Mesendoderm (in vitro differentiated cells): ENCODE measurements around the gene CDC42SE2.

Source experiments
- DNase-seq: peaks from one replicate; pipeline ENCODE4 v3.0.0; 2013
- H2AK5ac ChIP-seq: 2 replicates; pipeline ENCODE4 v1.6.1; 2013; ENCODE audit warnings: low read length, inconsistent platforms
- H2BK120ac ChIP-seq: 2 replicates; pipeline ENCODE4 v1.6.1; 2013; ENCODE audit warnings: low read depth, mild to moderate bottlenecking, low read length, moderate library complexity, mixed read lengths
- H2BK15ac ChIP-seq: replicated peaks from 2 replicates; pipeline ENCODE4 v1.6.1; 2013; ENCODE audit warnings: low read depth, mild to moderate bottlenecking, moderate library complexity
- H2BK5ac ChIP-seq: 2 replicates; pipeline ENCODE4 v1.6.1; 2013; ENCODE audit warnings: low read length, inconsistent platforms
- H3K18ac ChIP-seq: 2 replicates; pipeline ENCODE4 v1.6.1; 2013; ENCODE audit warnings: mild to moderate bottlenecking, low read length, mixed read lengths
- H3K23ac ChIP-seq: one replicate; pipeline ENCODE4 v1.6.1; 2013; ENCODE audit warnings: low read length
- H3K27ac ChIP-seq: 2 replicates; pipeline ENCODE4 v1.5.1; 2013; ENCODE audit warnings: low read depth, mild to moderate bottlenecking, inconsistent platforms, low read length, moderate library complexity
- H3K27me3 ChIP-seq: 2 replicates; pipeline ENCODE4 v1.6.1; 2013; ENCODE audit warnings: low read length, control low read depth, mild to moderate bottlenecking, inconsistent platforms; ENCODE audit not compliant: insufficient read depth, poor library complexity
- H3K36me3 ChIP-seq: 2 replicates; pipeline ENCODE4 v1.6.1; 2013; ENCODE audit warnings: low read length, inconsistent platforms; ENCODE audit not compliant: control insufficient read depth, insufficient read depth
- H3K4ac ChIP-seq: one replicate; pipeline ENCODE4 v1.6.1; 2013; ENCODE audit warnings: low read depth, mild to moderate bottlenecking, low read length, moderate library complexity
- H3K4me1 ChIP-seq: 2 replicates; pipeline ENCODE4 v1.6.1; 2013; ENCODE audit warnings: low read depth, low read length, inconsistent platforms; ENCODE audit not compliant: control insufficient read depth
- H3K4me2 ChIP-seq: 2 replicates; pipeline ENCODE4 v1.6.1; 2013; ENCODE audit warnings: low read length
- H3K4me3 ChIP-seq: 2 replicates; pipeline ENCODE4 v1.5.1; 2013; ENCODE audit warnings: mild to moderate bottlenecking, low read length
- H3K56ac ChIP-seq: one replicate; pipeline ENCODE4 v1.6.1; 2013; ENCODE audit warnings: low read length
- H3K79me1 ChIP-seq: 2 replicates; pipeline ENCODE4 v1.6.1; 2013; ENCODE audit warnings: low read length, inconsistent platforms
- H3K79me2 ChIP-seq: 2 replicates; pipeline ENCODE4 v1.6.1; 2013; ENCODE audit warnings: mild to moderate bottlenecking, low read length; ENCODE audit not compliant: control insufficient read depth, insufficient read depth
- H3K9ac ChIP-seq: 2 replicates; pipeline ENCODE4 v1.6.1; 2013; ENCODE audit warnings: low read length, inconsistent platforms
- H4K5ac ChIP-seq: one replicate; pipeline ENCODE4 v1.6.1; 2013; ENCODE audit warnings: low read length
- H4K8ac ChIP-seq: one replicate; pipeline ENCODE4 v1.6.1; 2013; ENCODE audit warnings: low read depth, mild to moderate bottlenecking, control low read depth, low read length, moderate library complexity
- whole genome bisulfite sequencing: extraction: QIAGEN DNeasy Blood & Tissue Kit; methylation state at CpG from one replicate; pipeline ENCODE4 v1.1.7; 2013; ENCODE audit warnings: low lambda C conversion rate, missing lambda C conversion rate; ENCODE audit not compliant: insufficient coverage; ENCODE audit errors: extremely low coverage; 5-methylcytosine and 5-hydroxymethylcytosine counted together

CDC42SE2 gene

DNA sequence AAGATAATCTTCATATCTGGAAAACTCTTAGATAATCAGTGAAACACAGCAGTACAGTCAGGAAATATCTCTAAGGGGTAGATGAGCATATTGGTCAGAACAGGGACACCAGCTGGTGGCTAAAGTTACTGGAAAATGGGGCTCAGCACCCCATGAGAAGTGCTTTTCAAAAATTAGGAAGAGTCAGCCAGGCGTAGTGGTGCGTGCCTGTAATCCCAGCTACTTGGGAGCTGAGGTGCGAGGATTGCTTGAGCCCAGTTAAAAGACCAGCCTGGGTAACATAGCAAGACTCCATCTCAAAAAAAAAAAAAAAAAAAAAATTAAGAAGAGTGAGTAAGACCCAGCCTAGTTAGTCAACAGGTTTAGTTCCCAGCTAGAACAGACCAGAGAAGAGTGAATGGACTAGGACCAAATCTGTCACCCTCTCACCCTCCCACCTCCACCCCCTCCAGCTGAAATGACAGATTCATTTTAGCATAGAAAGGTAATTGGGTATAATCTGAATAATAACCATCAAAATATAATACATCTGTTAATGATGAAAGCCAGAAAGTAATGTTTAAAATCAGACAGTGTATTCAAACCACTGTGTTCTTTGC lies 120.9 kb downstream of the CDC42SE2 start:
- Histone ChIP-seq H3K36me3 (no peaks in the 10 kb centered on the region), H4K5ac (no peak overlapping the region), H3K4me1 (no peaks in the 10 kb centered on the region), H3K27ac (no peak overlapping the region), H2BK15ac (no peak overlapping the region), H3K9ac (no peak overlapping the region), H2AK5ac (no peak overlapping the region), H3K56ac (no peak overlapping the region), H2BK5ac (no peak overlapping the region), H3K79me2 (no peaks in the 10 kb centered on the region), H3K4me2 (no peak overlapping the region), H3K79me1 (no peaks in the 10 kb centered on the region), H3K23ac (no peak overlapping the region), H3K18ac (no peak overlapping the region), H3K4me3 (no peak overlapping the region), H3K4ac (no peak overlapping the region), H3K27me3 (no peaks in the 10 kb centered on the region), H2BK120ac (no peak overlapping the region), H4K8ac (no peak overlapping the region)
- WGBS = no CpG with 5 or more reads among the region's 3 CpGs
- DNase-seq = peak; percentile 18

DNA sequence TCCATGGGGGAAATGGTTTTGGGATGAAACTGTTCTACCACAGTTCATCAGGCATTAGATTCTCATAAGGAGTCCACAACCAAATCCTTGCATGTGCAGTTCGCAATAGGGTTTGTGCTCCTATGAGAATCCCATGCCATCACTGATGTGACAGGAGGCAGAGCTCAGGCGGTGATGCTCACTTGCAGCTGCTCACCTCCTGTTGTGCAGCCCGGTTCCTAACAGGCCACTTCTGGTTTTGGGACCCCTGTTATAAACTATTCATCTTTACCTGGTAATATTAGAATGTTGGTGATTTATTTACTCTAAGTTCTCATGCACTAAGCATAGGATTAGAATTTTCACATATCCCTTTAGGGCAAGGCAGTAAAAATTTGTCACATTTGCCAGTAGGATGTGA lies 122.3 kb downstream of the CDC42SE2 start:
- Histone ChIP-seq H4K8ac (no peak overlapping the region), H2BK15ac (no peak overlapping the region), H2BK120ac (no peak overlapping the region), H3K4me3 (no peak overlapping the region), H3K4ac (no peak overlapping the region), H2AK5ac (no peak overlapping the region), H3K27me3 (no peaks in the 10 kb centered on the region), H3K4me2 (no peak overlapping the region), H3K9ac (no peak overlapping the region), H3K4me1 (no peaks in the 10 kb centered on the region), H3K36me3 (no peaks in the 10 kb centered on the region), H3K23ac (no peak overlapping the region), H3K79me1 (no peaks in the 10 kb centered on the region), H4K5ac (no peak overlapping the region), H2BK5ac (no peak overlapping the region), H3K27ac (no peak overlapping the region), H3K79me2 (no peaks in the 10 kb centered on the region), H3K56ac (no peak overlapping the region), H3K18ac (no peak overlapping the region)
- DNase-seq = no peak
- WGBS = no CpG with 5 or more reads among the region's 3 CpGs

DNA sequence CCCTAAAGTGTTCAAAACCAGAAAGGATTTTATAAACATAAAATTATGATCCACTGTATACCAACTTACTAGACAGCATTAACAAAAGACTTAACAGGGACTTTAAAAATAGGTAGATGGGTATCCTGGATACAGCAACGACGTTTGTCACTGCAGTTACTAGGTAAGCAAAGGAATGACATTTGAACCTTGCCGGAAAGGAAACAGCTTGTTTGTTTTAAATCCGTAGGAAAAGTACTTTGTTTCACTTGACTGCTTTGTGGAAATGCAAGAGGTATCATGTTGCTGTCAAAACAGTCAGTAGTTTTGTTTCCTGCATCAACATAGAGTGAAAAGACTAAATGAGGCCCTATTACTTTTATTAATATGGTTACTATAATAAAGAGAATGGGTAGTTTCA lies 122.9 kb downstream of the CDC42SE2 start:
- Histone ChIP-seq H3K79me2 (no peaks in the 10 kb centered on the region), H3K18ac (no peak overlapping the region), H4K8ac (no peak overlapping the region), H2BK120ac (no peak overlapping the region), H3K4ac (no peak overlapping the region), H3K56ac (no peak overlapping the region), H2BK5ac (no peak overlapping the region), H3K27me3 (no peaks in the 10 kb centered on the region), H3K79me1 (no peaks in the 10 kb centered on the region), H3K23ac (no peak overlapping the region), H3K4me3 (no peak overlapping the region), H3K9ac (no peak overlapping the region), H2BK15ac (no peak overlapping the region), H4K5ac (no peak overlapping the region), H3K4me2 (no peak overlapping the region), H2AK5ac (no peak overlapping the region), H3K27ac (no peak overlapping the region), H3K4me1 (no peaks in the 10 kb centered on the region), H3K36me3 (no peaks in the 10 kb centered on the region)
- no CpG with 5 or more reads among the region's 4 CpGs for WGBS
- no peak for DNase-seq

DNA sequence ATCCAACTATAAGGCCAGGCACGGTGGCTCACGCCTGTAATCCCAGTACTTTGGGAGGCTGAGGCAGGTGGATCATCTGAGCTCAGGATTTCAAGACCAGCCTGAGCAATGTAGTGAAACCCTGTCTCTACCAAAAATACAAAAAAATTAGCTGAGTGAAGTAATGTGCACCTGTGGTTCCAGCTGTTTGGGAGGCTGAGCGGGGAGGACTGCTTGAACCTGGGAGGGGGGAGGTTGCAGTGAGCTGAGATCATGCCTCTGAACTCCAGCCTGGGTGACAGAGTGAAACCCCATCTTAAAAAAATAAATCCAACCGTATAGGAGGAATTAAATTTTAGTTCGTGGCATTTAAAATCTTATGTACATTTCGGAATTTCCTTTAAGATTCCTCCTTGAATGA lies 123.4 kb downstream of the CDC42SE2 start:
- Histone ChIP-seq H3K23ac (no peak overlapping the region), H3K36me3 (no peaks in the 10 kb centered on the region), H4K8ac (no peak overlapping the region), H3K9ac (no peak overlapping the region), H3K27ac (no peak overlapping the region), H3K4me2 (no peak overlapping the region), H3K4me1 (no peaks in the 10 kb centered on the region), H2BK15ac (no peak overlapping the region), H3K27me3 (no peaks in the 10 kb centered on the region), H3K18ac (no peak overlapping the region), H3K56ac (no peak overlapping the region), H4K5ac (no peak overlapping the region), H3K79me1 (no peaks in the 10 kb centered on the region), H3K4ac (no peak overlapping the region), H2AK5ac (no peak overlapping the region), H3K4me3 (no peak overlapping the region), H2BK120ac (no peak overlapping the region), H2BK5ac (no peak overlapping the region), H3K79me2 (no peaks in the 10 kb centered on the region)
- DNase-seq = no peak
- WGBS = no CpG with 5 or more reads among the region's 6 CpGs

DNA sequence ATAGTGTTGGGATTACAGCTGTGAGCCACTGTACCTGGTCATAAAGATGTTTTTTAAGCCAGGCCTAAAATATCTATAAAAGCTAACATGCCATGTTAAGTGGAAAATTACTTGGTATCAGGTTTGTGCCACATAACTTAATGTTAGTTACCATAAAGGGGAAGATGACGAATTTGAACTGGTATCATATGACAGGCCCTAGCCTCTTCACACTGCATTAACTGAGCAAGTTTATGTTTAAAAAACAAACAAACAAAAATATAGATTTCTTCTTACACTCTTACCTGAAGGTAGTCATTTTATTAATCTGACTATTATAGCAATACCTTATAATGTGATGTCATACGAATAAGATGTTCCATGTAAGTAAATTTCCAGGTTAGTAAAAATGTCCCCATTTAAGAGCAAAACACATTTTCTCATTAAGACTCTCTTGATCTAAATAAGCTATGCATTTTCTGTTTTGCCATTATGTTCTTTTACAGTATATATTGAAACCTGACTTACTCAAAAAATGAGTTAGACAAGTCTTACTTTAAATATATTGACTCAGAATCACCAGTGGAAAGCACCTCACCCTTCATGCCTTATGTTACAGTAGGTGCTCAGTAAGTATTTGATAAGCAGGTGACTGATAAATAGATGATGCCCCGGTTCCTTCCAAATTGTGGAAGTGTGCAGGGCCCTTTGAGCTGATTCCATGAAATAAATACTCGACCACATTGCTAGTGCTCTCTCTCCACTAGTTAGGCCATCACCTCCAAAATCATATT lies 125.4 kb downstream of the CDC42SE2 start:
- no peak overlapping the region for H2BK5ac ChIP-seq
- no peak overlapping the region for H3K18ac ChIP-seq
- no peak overlapping the region for H3K56ac ChIP-seq
- no peak overlapping the region for H4K5ac ChIP-seq
- no peaks in the 10 kb centered on the region for H3K79me2 ChIP-seq
- H2BK120ac ChIP-seq = no peak overlapping the region
- H3K36me3 ChIP-seq = no peaks in the 10 kb centered on the region
- no peak overlapping the region for H3K23ac ChIP-seq
- no peak overlapping the region for H3K4me3 ChIP-seq
- no peak overlapping the region for H3K4ac ChIP-seq
- H3K27me3 ChIP-seq = no peaks in the 10 kb centered on the region
- H3K4me2 ChIP-seq = no peak overlapping the region
- no peaks in the 10 kb centered on the region for H3K79me1 ChIP-seq
- no peak overlapping the region for H2AK5ac ChIP-seq
- H3K4me1 ChIP-seq = no peaks in the 10 kb centered on the region
- no peak overlapping the region for H4K8ac ChIP-seq
- no peak overlapping the region for H3K9ac ChIP-seq
- DNase-seq = no peak
- no CpG with 5 or more reads among the region's 4 CpGs for WGBS
- H3K27ac ChIP-seq = no peak overlapping the region
- H2BK15ac ChIP-seq = no peak overlapping the region

DNA sequence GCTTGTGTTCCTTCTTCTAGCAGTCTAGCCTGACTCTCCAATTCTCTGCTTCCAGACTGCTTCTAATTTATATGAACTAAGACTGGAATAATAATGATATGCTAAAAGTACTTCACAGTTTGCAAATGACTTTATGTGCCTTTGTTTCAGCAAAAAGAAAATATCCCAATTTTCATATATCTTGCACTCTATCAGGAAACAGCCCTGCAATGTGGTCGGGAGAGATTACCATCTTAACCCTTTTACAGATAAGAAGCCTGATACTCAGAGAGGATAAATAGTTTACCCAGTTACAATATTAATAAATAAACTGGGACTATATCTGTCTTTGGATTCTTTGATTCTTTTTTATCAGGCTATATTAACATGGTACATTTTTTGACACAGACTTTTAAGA lies 126.0 kb downstream of the CDC42SE2 start:
- no peak overlapping the region for H3K9ac ChIP-seq
- H3K4me3 ChIP-seq = no peak overlapping the region
- H2BK120ac ChIP-seq = no peak overlapping the region
- no peak overlapping the region for H2AK5ac ChIP-seq
- H2BK15ac ChIP-seq = no peak overlapping the region
- no peak overlapping the region for H3K4ac ChIP-seq
- H4K5ac ChIP-seq = no peak overlapping the region
- no peak overlapping the region for H2BK5ac ChIP-seq
- no peak overlapping the region for H3K23ac ChIP-seq
- no peak overlapping the region for H3K18ac ChIP-seq
- H3K56ac ChIP-seq = no peak overlapping the region
- no peak overlapping the region for H3K27ac ChIP-seq
- no peaks in the 10 kb centered on the region for H3K4me1 ChIP-seq
- H4K8ac ChIP-seq = no peak overlapping the region
- no peaks in the 10 kb centered on the region for H3K36me3 ChIP-seq
- DNase-seq = no peak
- H3K4me2 ChIP-seq = no peak overlapping the region
- H3K79me2 ChIP-seq = no peaks in the 10 kb centered on the region
- no peaks in the 10 kb centered on the region for H3K79me1 ChIP-seq
- no peaks in the 10 kb centered on the region for H3K27me3 ChIP-seq
- no CpG with 5 or more reads among the region's 1 CpG for WGBS
